ENCODE results near the gene CRACDL. TPM values are rescaled to one million over a fixed set of nuclear protein-coding genes. Genes with fewer than 3 reads are reported as not detected.

CRACDL gene
- total and polyA plus RNA-seq, 4 donors: 0.67 to 7.5 (median 6.2) TPM

Other genes with a start within 250 kb of the CRACDL start
- 10 to 100 TPM; 41.0 to 65.8 TPM for gene MGAT4A, start 205.1 kb downstream of the CRACDL start, total RNA-seq
- gene MGAT4A, start 205.1 kb downstream of the CRACDL start, polyA plus RNA-seq: 10 to 100 TPM in 1 of 2 donors, 1 to 10 TPM in 1; 4.9 to 18.4 TPM
- gene C2orf15, start 205.5 kb upstream of the CRACDL start, total RNA-seq: under 1 TPM in 1 of 2 donors, not detected in 1; 0.65 TPM
- gene C2orf15, start 205.5 kb upstream of the CRACDL start, polyA plus RNA-seq: under 1 TPM; 0.36 to 0.75 TPM
- 1 to 10 TPM; 4.3 to 9.4 TPM for gene TSGA10, start 218.7 kb upstream of the CRACDL start, total RNA-seq
- 1 to 10 TPM; 1.5 to 2.9 TPM for gene TSGA10, start 218.7 kb upstream of the CRACDL start, polyA plus RNA-seq
- gene LIPT1, start 218.7 kb upstream of the CRACDL start, total RNA-seq: 10 to 100 TPM in 1 of 2 donors, 1 to 10 TPM in 1; 6.9 to 13.5 TPM
- gene LIPT1, start 218.7 kb upstream of the CRACDL start, polyA plus RNA-seq: 10 to 100 TPM in 1 of 2 donors, 1 to 10 TPM in 1; 9.2 to 11.9 TPM
- 10 to 100 TPM; 20.2 to 28.0 TPM for gene MITD1, start 244.8 kb upstream of the CRACDL start, total RNA-seq
- gene MITD1, start 244.8 kb upstream of the CRACDL start, polyA plus RNA-seq: 10 to 100 TPM; 23.4 to 40.7 TPM
- gene MRPL30, start 245.0 kb upstream of the CRACDL start, total RNA-seq: 10 to 100 TPM; 17.4 to 19.8 TPM
- 10 to 100 TPM; 13.5 to 14.6 TPM for gene MRPL30, start 245.0 kb upstream of the CRACDL start, polyA plus RNA-seq

All from aorta (tissue), 4 donors.